GM21526 (cell line): ENCODE results near the gene SSR1.

Experiments
- ATAC-seq: cut with Tn5 transposase; IDR thresholded peaks from one replicate; pipeline ENCODE4 v1.9.1; 2021; ENCODE audit warnings: moderate library complexity; ENCODE audit not compliant: unreplicated experiment, low FRiP score

Gene SSR1

DNA sequence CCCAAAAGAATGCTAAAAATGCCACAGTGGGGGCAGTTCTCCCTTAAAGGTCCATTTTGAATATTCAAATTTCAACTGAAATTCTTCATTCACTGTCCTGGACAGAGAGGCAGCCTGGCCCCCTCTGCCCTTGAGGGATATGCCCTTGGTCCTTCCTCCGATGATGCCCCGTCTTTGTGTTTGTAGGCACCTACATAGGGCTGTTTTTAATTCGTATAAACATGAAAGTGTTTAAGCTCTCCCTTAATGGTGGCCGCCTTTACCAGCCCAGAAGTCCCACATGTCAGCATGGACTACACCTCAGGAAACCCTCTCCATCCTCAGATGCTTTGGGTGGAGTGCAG lies 70.2 kb downstream of the SSR1 start:
- no peak for ATAC-seq

DNA sequence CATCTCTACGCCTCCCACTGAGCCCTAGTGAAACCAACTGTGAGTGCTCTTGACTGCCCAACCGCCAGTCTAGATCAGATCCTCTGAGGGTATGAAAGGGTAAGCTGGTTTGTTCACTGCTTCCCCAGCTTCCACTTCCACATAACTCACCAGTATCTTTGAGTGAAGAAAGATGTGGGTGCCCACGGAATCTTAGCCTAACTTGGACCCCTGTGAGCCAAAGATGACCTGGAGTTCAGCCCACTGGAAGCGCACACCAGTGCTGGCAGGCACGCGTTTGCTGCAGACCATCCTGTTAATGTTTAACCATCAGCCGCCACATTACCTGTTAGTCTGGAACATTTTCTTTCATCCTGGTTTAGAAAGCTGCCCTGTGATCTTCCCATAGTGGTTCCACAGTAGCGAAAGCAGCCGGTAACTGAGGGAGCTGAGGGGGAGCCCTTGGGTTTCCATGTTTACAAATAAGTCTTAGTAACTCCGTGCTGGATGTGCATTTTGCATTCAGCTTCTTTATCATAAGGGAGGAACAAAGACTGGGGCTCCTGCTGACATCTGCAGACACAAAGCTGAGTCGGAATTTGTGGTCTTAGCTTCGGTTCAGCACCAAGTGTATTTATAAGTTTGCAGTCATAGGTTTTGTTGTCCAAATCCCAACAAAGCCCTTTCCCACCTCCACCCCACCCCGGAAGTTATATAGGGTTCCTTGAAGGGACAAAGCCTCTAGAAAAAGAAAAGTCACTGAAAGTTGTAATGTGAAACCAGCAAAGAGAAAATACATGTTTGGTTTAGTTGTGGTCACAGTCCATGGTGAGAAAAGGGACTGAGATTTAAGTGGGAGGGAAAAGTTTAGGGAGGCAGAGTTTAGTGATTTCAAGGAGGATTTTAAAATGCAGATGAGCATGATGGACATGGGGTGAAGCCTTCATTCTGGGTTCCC lies 71.0 kb downstream of the SSR1 start:
- ATAC-seq = no peak

DNA sequence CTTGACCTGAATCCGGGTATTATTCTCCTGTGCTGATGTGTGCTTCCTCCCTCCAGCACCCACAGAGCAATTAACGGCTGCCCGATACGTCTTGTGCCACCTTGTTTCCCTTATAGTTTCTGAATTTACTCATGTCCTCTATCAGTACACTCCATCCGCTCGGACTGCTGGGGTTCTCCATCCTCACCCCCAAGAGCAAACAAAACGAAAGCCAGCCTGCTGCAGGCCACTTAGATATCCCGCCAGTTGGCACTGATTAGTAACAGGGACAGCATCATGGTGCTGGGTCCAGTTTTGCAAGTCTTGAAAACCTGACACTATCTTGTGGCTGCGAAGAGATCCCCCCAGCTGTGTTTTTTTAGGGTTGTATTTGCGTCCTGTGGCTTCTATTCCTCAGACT lies 71.8 kb downstream of the SSR1 start:
- no peak for ATAC-seq

DNA sequence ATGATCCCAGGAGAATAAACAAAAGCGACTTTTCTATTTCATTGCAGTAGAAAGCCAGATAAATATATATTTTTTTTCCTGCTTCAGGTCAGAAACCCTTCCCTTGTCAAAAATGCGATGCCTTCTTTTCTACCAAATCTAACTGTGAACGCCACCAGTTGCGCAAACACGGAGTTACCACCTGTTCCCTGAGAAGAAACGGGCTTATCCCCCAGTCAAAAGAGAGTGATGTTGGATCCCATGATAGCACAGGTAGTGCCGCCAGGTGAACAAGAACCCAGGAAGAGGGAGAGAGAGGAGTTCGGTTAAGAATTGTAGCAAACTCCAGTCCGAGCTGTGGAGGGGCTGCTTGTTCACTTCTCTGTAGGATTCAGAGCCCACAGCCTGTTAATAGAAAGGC lies 72.6 kb downstream of the SSR1 start:
- ATAC-seq = no peak

DNA sequence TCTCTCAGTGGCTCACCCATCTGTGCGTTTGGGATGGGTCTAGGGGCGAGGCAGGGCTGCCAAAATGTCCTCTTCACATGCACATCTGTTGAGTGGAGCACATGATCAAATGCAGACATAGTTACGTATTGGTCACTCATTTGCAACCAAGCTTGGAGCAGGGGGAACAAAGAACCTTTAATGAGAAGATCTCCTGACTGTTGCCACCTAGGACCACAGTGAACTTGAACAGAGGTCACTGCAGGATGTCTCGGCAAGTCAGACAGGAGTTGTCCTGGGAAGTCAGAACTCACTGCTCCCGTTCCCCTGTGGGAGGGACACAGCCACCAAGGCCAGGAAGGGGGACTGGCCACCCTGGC lies 73.4 kb downstream of the SSR1 start:
- no peak for ATAC-seq

DNA sequence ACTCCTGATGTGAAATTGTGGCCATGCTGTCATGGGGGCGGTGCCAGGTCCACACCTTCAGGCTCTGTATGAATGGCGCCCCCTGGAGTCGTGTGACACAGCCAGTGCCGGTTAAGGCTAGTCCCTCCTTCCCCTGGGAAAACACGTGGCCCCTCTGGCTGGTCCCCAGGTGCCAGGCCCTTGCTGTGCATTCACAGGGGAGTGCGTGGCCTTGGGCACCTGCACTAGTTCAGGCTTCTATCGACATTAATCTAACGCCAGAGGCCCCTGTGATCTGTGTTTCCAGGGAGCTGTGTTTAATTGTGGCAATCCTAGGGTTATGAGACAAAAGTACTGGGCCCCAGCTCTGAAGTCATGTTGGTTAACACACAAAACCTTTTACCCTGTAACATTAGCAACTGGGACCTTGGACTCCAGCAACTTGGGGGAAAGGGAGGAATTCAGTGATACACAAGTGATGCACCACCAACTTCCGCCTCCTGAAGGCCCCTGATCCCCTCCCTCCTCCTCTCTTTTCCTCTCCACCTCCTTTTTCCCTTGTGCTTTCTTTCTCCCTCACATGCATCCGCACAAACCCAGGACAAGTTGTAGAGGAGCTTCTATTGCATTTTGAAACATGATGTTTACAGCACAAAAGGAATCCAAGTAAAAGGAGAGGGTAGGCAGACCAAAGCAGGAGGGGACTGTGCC lies 74.0 kb downstream of the SSR1 start:
- no peak for ATAC-seq

DNA sequence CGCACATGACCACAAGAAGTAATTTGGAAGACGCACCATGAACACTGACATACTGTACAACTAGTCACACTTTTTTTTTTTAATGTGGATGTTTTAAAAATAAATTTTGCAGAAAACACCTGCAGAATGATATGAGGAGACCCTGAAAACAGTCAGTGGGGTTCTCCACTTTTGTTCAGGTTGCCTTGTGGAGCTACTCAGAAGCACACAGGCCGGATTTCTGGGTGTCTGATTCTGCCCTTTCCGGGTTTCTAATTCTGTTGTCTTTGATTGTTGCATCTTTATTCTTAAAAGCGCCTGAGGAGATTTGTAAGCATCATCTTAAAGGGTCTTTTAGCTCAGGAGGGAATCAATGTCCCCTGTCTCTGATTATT lies 74.5 kb downstream of the SSR1 start:
- ATAC-seq = no peak

DNA sequence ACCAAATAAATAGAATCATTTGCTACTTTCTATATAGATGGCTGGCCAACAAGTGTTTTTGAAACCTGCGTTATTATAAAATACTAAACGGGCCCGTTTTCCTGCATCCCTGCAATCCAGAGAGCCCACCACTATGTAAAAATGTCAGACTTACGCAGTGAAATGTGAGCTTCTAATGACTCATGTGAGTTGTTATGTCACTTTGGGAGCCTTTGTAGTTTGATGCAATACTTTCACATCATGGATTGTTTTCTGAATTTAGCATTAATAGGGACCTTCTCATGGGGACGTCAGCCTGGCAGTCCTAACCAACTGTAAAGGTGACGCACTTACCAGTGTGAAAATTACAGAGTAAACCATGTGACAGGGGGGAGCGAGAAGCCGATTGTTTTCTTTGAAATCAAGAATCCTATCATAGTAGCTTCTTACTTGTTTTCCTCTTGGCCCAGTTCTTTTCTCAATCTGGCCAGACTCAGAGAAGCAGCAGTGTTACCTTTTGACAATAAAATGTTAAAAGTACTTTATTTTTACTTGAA lies 75.3 kb downstream of the SSR1 start:
- ATAC-seq = no peak

DNA sequence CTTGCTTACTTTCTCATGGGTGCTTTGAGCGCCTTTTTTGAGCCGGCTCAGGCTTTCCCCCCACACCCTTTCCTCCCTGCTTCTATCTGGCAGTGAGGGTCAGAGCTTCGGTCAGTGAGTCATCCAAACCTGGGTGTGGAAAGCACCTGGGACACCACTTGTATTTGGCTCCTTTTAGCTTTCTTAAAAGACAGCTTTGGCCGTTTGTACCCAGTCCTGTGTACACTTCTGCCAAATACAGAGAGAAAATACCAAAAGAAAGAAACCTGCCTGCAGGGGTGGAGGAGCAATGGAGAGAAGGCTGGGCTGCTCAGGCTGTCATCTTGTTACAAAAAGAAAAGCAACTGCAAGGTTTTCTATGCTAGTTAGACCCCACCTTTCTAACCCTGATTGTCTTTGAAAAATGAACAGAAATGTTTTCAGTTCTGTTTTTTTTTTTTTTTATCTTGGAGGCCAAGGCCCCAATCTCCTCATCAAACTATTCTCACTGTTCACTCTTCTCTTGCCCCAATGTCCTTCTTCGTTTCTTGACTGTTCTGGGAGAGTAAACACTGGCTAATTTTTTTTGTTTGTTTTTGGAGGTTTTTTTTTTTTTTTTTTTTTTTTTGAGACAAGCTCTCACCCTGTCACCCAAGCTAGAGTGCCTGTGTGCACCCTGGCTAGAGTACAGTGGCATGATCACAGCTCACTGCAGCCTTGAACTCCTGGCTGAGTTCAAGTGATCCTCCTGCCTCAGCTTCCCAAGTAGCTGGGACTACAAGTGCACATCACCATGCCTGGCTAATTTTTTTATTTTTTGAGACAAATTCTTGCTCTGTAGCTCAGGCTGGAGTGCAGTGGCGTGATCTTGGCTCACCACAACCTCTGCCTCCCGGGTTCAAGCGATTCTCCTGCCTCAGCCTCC lies 76.4 kb downstream of the SSR1 start:
- peak; percentile 38 for ATAC-seq

DNA sequence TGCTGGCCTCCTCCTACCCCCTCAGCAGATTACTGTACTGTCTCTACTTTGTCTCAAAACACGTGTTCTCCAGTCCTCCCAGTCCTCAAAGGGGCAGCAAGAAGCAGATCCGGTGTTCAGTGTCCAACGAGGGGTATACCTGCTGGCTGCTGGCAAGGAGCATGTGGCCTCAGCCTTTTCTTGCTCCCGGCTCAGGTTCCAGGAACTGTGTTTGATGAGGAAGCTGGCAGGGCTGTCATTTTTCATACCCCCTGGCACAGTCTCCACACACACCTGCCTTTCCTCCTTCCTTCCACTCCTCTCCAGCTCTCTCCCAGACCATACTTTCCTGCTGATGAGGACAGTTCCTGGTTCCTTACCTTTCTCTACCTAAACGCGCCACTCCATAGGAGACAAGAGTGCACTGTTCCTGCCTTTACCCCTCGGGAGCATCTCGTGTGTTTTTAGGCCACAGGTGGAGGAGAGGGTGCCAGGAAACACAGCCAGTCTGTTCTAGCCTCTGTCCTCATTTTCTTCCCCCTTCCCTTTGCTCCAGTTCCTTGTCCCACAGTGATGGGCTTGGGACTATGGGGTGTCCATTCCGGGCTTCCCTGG lies 77.2 kb downstream of the SSR1 start:
- ATAC-seq = no peak

DNA sequence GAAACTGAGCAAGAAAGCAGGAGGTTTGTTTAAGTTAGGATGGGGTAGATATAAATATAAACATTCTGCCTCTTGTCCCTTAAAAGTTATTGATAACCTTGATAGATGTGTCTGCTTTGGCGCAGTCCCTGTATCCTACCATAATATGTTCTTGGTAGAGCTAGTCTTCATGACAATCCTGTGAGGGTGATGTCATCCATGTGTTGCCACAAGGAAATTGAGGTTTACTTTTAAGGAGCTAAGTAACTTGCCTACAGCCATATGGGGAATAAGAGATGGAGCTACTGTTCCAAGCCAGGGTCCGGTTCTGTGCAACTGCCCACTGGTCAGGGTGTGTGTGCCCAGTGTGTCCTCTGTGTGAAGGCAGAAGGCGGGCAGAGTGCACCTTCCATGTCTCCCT lies 78.5 kb downstream of the SSR1 start:
- ATAC-seq = no peak

DNA sequence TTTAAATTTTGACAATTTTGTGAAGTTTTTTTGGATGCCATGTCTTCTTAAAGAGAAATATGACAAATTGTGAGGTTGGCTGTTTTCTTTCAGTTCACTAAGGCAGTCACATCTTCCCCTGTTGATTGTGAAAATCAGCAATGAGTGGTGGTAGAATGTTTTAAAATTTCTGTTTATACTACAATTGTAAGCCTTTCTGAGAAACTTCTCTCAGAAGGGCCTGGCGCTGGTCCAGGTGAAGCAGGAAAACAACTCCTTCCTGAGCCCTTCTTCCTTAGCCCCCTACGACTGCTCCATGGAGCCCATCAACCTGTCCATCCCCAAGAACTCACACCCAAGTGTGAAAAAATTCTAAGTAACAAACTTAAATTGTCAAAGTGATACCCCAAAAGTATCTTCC lies 80.6 kb downstream of the SSR1 start:
- ATAC-seq = no peak

DNA sequence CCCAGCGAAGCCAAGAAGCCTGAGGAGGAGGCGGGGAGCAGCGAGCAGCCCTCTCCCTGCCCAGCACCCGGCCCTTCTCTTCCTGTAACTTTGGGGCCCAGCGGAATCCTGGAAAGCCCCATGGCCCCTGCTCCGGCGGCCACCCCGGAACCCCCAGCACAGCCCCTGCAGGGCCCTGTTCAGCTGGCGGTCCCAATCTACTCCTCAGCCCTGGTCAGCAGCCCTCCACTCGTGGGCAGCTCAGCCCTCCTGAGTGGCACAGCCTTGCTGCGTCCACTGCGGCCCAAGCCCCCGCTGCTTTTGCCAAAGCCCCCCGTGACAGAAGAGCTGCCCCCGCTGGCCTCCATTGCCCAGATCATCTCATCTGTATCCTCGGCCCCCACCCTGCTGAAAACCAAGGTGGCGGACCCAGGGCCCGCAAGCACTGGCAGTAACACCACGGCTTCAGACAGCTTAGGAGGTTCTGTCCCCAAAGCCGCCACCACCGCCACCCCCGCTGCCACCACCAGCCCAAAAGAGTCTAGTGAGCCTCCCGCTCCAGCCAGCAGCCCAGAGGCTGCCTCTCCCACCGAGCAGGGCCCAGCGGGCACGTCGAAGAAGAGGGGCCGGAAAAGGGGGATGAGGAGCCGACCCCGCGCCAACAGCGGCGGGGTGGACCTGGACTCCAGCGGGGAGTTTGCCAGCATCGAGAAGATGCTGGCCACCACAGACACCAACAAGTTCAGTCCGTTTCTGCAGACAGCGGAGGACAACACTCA lies 81.9 kb downstream of the SSR1 start:
- no peak for ATAC-seq

DNA sequence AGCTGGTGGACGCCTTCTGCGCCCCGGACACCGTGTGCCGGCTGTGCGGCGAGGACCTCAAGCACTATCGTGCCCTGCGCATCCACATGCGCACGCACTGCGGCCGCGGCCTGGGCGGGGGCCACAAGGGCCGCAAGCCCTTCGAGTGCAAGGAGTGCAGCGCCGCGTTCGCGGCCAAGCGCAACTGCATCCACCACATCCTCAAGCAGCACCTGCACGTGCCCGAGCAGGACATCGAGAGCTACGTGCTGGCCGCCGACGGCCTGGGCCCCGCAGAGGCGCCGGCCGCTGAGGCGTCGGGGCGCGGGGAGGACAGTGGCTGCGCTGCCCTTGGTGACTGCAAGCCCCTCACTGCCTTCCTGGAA lies 82.7 kb downstream of the SSR1 start:
- ATAC-seq = no peak

DNA sequence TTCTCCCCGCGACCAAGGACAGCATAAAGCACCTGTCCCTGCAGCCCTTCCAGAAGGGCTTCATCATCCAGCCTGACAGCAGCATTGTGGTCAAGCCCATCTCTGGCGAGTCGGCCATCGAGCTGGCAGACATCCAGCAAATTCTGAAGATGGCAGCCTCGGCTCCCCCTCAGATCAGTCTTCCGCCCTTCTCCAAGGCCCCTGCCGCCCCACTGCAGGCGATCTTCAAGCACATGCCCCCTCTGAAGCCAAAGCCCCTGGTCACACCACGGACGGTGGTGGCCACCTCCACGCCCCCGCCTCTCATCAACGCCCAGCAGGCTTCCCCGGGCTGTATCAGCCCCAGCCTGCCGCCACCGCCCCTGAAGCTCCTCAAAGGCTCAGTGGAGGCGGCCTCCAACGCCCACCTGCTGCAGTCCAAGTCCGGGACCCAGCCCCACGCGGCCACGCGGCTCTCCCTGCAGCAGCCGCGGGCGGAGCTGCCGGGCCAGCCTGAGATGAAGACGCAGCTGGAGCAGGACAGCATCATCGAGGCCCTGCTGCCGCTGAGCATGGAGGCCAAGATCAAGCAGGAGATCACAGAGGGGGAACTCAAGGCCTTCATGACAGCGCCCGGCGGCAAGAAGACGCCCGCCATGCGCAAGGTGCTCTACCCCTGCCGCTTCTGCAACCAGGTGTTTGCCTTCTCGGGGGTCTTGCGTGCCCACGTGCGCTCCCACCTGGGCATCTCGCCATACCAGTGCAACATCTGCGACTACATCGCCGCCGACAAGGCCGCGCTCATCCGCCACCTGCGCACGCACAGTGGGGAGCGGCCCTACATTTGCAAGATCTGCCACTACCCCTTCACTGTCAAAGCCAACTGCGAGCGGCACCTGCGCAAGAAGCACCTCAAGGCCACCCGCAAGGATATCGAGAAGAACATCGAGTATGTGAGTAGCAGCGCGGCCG lies 83.3 kb downstream of the SSR1 start:
- no peak for ATAC-seq

DNA sequence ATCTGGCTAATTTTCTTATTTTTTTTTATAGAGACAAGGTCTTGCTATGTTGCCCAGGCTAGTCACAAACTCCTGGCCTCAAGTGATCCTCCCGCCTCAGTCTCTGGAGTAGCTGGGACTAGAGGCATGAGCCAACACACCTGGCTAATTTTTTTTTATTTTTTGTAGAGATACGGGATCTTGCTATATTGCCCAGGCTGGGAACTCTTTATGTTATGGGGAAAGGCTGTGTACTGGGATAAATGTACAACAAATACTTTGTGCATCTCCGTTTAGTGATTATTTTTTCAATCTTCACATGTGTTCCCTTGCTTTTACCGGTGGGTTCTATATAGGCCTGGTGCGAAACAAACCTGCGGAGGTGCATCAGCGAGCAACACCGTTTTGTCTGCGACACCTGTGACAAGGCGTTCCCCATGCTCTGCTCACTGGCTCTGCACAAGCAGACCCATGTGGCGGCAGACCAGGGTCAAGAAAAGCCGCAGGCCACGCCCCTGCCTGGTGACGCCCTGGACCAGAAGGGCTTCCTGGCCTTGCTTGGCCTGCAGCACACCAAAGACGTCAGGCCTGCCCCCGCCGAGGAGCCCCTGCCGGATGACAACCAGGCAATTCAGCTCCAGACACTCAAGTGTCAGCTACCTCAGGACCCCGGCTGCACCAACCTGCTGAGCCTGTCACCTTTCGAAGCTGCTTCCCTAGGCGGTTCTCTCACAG lies 84.2 kb downstream of the SSR1 start:
- no peak for ATAC-seq

DNA sequence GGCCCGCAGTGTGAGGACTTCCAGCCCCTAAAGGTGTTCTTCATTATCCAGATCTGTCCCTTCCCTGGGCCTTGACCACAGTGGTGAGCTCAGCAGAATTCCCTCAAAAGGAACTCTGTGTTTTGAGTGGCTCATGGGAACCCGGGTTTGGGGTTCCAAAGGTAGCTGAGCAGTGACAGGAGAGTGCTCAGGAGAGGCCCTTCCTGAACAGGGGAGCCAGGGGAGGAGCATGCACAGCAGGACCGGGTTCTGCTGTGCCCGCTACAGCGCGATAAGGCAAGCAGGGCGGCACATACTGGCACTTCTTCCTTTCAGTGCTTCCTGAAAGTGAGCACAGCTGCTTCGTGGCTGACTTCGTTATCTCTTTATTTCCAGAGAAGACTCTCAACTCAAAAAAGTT lies 88.3 kb downstream of the SSR1 start:
- ATAC-seq = no peak

DNA sequence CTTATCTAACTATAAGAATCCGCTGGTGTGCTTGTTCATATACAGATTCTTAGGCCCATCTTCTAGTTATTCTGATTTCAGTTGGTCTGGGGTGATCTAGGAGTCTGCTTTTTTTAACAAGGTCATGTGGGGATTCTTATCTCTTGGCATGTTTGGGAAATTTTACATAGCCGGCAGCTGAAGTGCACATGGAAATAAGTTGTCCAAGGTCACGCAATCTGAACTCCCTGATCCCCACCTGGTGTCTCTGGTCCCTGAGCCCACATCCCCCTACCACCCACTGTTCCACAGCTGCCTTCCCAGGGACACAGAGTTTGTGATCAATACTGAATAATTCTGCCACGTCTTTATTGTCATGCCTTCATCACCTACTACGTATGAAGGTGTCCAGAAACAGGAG lies 90.8 kb downstream of the SSR1 start:
- no peak for ATAC-seq
